Suprapubic skin (tissue), 4 donors: ENCODE data around the gene GAD2.

Source experiments
- EP300 ChIP-seq: sonication (generic); formaldehyde crosslinking; IDR thresholded peaks from one replicate; pipeline ENCODE4 v1.6.1; 2017; ENCODE audit warnings: antibody characterized with exemption
- POLR2A ChIP-seq, 2 donors: fragments of 450-650 bp; IDR thresholded peaks; one replicate each; pipeline ENCODE4 v1.6.1; 2017; ENCODE audit warnings: antibody characterized with exemption in 2 of 2, mild to moderate bottlenecking in 2 of 2, moderate library complexity in 2 of 2
- POLR2AphosphoS5 ChIP-seq, 3 donors: sonication (generic); formaldehyde crosslinking; IDR thresholded peaks; one replicate each; pipeline ENCODE4 v1.6.1; 2017; ENCODE audit warnings: antibody characterized with exemption in 3 of 3
- TF ChIP-seq, protein P1 (sequence below), 2 donors: fragments of 200-600 bp in 1 of 2; fragments of 450-650 bp in 1 of 2; sonication (generic) in 1 of 2; IDR thresholded peaks; one replicate each; pipeline ENCODE4 v1.5.1; 2016 to 2019; ENCODE audit warnings: antibody characterized with exemption in 2 of 2, mild to moderate bottlenecking in 1 of 2, moderate library complexity in 1 of 2

DNA sequence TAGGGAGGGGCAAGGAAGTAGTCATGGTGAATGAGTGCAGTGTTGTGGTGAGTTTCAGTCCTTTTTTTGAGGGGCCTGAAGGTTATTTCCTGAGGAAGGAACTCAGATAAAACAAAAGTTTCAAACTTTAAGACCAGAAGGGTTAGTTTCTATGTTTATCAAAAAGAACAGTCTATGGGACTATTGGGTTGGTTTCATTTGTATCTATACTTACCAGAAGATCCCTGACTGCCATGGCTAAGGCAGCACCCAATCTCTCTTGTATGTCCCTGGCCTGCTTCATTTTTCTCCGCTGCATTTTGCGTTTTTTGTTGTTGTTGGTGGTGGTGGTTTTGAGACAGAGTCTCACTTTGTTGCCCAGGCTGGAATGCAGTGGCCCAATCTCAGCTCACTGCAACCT, 19.3 kb upstream of the GAD2 start:
- TF ChIP-seq POLR2A (IDR thresholded peaks at IDR 0.05) (no peak), POLR2AphosphoS5 (IDR thresholded peaks at IDR 0.05) (no peak), EP300 (no peak)
- TF ChIP-seq, protein P1, sequence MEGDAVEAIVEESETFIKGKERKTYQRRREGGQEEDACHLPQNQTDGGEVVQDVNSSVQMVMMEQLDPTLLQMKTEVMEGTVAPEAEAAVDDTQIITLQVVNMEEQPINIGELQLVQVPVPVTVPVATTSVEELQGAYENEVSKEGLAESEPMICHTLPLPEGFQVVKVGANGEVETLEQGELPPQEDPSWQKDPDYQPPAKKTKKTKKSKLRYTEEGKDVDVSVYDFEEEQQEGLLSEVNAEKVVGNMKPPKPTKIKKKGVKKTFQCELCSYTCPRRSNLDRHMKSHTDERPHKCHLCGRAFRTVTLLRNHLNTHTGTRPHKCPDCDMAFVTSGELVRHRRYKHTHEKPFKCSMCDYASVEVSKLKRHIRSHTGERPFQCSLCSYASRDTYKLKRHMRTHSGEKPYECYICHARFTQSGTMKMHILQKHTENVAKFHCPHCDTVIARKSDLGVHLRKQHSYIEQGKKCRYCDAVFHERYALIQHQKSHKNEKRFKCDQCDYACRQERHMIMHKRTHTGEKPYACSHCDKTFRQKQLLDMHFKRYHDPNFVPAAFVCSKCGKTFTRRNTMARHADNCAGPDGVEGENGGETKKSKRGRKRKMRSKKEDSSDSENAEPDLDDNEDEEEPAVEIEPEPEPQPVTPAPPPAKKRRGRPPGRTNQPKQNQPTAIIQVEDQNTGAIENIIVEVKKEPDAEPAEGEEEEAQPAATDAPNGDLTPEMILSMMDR (IDR thresholded peaks at IDR 0.05): no peak
